Smooth muscle cell of the brain vasculature (primary cell): ENCODE results near the gene TMOD2.
"Not testable (repeated sequence)": the region's sequence is repeated elsewhere in the genome, so short reads cannot be mapped to it uniquely, and the experiment has no call there.

Experiments used
- DNase-seq: peaks from one replicate; pipeline ENCODE4 v3.0.0-alpha.2; 2012; ENCODE audit warnings: low read depth, low spot score

The TMOD2 gene

GRCh38 chr15:51774916-51775315, 23.5 kb downstream of the TMOD2 start:
- no peak for DNase-seq

GRCh38 chr15:51775967-51776816, 24.8 kb downstream of the TMOD2 start:
- DNase-seq = no peak

GRCh38 chr15:51776952-51777569, 25.7 kb downstream of the TMOD2 start:
- DNase-seq = no peak

- DNase-seq = no peak
These were observed 29.2 kb downstream of the TMOD2 start for GRCh38 chr15:51780636-51781035.

- DNase-seq = no peak
These were observed 30.1 kb downstream of the TMOD2 start for GRCh38 chr15:51781506-51781905.

- no peak for DNase-seq
These were observed 31.0 kb downstream of the TMOD2 start for GRCh38 chr15:51782357-51782896.

- no peak for DNase-seq
These were observed 32.6 kb downstream of the TMOD2 start for GRCh38 chr15:51783967-51784366.

- DNase-seq = not testable (repeated sequence)
These were observed 35.7 kb downstream of the TMOD2 start for GRCh38 chr15:51787130-51787529.

- not testable (repeated sequence) for DNase-seq
These were observed 41.1 kb downstream of the TMOD2 start for GRCh38 chr15:51792474-51792873.

GRCh38 chr15:51793521-51794305, 42.3 kb downstream of the TMOD2 start:
- peak; percentile 79 for DNase-seq

- no peak for DNase-seq
These were observed 45.5 kb downstream of the TMOD2 start for GRCh38 chr15:51796847-51797401.

GRCh38 chr15:51798281-51798680, 46.9 kb downstream of the TMOD2 start:
- DNase-seq = no peak

- DNase-seq = no peak
These were observed 48.2 kb downstream of the TMOD2 start for GRCh38 chr15:51799282-51800252.

- no peak for DNase-seq
These were observed 50.0 kb downstream of the TMOD2 start for GRCh38 chr15:51801391-51801835.

- DNase-seq = no peak
These were observed 51.2 kb downstream of the TMOD2 start for GRCh38 chr15:51802593-51802992.

GRCh38 chr15:51803965-51804364, 52.6 kb downstream of the TMOD2 start:
- no peak for DNase-seq

GRCh38 chr15:51806123-51806522, 54.7 kb downstream of the TMOD2 start:
- no peak for DNase-seq

- no peak for DNase-seq
These were observed 58.1 kb downstream of the TMOD2 start for GRCh38 chr15:51809457-51809856.

GRCh38 chr15:51812598-51812997, 61.2 kb downstream of the TMOD2 start:
- DNase-seq = no peak

- DNase-seq = peak; percentile 74
These were observed 63.2 kb downstream of the TMOD2 start for GRCh38 chr15:51814606-51815005.
